GM18870 (cell line): ENCODE measurements around the gene PLXND1.
"Not testable (repeated sequence)": the region's sequence is repeated elsewhere in the genome, so short reads cannot be mapped to it uniquely, and the experiment has no call there.

ENCODE experiments used
- ATAC-seq: cut with Tn5 transposase; IDR thresholded peaks from one replicate; pipeline ENCODE4 v1.9.1; 2021; ENCODE audit warnings: moderate library complexity; ENCODE audit not compliant: unreplicated experiment

Gene PLXND1

DNA sequence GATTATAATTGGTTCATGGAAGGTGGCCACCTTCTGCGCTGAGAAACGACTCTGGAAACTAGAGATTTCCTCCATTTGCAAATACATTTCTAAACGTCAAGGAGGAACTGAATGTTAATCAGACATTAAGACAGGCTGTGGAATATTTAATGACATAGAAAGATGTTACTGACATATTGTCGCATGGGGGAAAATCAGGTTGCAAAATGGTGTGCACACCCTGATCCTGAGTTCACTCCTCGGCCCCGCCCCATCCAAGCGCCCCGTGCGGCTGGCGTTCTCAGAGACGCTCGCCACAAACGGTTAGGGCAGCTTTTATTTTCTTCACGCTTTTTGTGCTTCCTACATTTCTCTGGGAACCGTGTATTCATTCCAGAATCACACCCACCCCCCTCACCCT lies 52.8 kb downstream of the PLXND1 start:
- ATAC-seq: no peak

DNA sequence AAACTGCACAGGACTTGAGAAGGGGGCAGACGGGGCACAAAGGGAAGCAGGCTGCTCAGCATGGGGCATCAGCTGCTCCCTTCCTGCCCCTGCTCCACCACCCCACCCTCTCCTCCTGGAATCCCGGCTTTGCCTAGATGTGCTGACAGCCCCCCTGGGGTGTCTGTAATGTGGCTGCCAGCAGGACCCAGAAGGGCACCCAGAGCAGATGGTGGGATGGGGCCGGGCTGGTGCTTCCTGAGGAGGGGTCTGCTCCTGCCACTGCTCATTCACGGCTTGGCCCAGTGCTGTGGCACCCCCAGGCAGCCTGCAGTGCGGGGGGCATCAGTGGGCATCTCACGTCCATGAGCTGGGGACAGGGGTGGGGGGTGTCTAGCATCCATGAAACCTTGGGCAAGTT lies 53.3 kb downstream of the PLXND1 start:
- ATAC-seq: no peak

DNA sequence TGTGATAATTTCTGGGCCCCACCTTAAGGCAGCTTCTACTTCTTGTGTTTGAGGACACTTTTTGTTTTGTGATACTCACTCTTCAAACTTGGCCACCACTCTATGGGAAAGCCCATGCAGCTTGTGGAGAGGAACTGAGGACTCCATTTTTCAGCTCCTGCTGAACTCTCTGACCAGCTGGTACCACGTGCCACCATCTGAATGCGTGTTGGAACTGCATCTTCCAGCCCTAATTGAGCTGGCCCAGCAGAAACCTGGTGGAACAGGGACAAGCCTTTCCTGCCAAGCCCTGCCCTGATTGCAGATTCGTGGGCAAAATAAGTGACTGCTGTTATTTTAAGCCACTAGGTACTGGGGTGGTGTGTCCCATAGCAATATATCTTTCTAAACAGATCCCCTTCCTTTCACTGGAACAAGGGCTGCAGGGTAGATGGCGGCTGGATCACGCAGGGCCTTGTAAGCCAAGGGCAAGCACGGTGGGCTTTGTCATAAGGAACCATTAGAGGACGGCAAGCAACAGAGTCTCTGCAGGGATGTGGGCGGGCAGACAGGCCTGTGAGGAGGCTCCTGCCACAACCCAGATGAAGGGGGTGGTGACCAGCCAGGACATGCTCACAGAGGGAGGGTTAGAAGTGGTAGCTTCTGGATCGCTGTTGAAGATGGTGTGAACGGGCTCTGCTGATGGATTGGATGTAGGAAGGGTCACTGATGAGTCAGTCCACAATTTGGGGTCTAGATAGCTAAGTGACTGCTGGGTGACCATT lies 54.0 kb downstream of the PLXND1 start:
- no peak for ATAC-seq

DNA sequence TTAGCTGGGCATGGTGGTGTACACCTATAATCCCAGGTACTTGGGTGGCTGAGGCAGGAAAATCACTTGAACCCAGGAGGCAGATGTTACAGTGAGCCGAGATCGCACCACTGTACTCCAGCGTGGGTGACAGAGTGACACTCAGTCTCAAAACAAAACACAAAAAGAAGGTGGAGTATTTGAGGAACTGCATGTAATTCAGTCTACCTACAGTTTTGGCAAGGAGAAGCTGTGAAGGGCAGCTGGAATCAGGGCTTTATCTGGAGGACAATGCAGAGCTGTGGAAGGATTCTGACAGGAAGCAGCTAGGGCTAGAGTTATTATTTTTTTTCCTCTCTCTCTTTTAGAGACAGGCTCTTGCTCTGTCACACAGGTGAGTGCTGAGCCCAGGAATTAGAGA lies 56.7 kb downstream of the PLXND1 start:
- ATAC-seq: no peak

DNA sequence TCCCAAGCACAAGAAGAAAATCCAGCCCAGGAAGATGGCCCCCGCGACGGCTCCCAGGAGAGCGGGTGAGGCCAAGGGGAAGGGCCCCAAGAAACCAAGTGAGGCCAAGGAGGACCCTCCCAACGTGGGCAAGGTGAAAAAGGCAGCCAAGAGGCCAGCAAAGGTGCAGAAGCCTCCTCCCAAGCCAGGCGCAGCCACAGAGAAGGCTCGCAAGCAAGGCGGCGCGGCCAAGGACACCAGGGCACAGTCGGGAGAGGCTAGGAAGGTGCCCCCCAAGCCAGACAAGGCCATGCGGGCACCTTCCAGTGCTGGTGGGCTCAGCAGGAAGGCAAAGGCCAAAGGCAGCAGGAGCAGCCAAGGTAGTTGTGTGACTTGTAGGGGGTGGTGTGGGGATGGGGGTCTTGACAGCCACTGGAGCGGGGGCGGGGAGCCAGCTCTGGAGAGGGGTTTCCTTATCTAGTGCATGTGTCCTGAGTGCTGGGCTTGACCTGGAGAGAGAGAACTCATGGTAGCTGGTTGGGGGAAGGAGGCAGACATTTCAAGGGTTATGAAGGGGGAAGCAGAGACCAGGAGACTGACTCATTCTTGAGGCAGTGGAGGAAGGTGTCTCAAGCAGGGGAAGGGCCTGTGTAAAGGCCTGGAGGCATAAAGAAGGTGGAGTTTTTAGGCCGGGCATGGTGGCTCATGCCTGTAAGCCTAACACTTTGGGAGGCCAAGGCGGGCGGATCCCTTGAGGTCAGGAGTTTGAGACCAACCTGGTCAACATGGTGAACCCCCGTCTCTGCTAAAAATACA lies 57.3 kb downstream of the PLXND1 start:
- no peak for ATAC-seq

DNA sequence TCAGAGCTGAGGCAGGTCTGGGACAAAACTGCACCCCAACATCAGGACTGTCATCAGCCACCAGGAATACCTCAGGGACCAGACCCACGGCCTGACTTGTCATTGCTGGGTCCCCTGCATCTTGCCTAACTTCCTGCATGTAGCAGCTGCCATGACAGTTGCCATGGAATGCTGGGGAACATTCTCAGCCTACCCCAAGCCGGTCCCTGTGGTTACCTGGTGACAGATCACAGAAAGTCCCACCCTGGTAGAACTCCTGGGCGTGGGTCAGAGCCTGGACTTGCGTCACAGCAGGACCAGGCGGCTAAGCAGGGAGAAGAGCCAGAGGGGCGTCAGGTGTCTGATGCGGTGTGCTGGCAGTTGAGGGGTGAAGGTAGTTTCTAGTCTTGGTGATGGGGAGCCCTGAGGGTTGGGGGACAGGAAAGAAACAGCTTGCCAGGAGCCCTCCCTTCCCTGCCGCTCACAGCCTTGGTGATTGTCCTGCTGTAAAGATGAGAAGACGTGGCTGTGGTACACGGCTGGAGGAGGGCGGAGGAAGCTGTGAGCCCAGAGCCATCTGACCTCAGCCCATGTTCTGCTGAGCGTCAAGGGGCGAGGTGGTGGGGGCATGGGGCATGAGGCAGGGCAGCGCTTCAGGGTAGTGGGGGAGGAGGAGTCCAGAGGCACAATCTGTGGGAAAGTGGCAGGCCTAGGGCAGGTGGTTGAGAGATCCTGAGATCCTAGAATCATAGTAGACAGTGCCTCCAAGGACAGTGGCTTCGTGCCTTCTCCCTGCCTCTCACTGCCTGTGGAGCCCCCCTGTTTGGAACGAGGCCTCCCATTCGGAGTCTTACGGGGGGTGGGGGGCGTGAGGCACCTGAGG lies 58.1 kb downstream of the PLXND1 start:
- ATAC-seq: no peak

DNA sequence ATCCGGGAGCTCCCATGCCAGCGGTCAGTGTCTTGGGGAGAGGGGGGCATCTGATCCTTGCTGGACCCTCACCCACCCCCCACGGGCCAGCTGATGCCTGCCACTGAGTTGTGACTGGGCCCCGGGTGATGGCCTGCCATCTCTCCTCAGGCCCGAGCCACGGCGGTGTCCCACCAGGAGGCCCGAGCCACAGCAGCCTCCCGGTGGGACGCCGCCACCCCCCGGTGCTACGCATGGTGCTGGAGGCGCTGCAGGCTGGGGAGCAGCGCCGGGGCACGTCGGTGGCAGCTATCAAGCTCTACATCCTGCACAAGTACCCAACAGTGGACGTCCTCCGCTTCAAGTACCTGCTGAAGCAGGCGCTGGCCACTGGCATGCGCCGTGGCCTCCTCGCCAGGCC lies 59.2 kb downstream of the PLXND1 start:
- no peak for ATAC-seq

DNA sequence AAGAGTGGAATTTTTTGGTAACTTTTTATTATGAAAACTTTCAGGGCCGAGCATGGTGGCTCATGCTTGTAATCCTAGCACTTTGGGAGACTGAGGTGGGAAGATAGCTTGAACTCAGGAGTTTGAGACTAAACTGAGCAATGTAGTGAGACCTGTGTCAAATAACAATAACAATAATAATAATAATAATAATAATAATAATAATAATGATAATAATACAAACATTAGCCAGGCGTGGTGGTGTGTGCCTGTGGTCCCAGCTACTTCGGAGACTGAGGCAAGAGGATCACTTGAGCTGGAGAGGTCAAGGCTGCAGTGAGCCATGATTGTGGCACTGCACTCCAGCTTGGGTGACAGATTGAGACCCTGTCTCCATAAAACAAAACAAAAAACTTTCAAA lies 60.5 kb downstream of the PLXND1 start:
- not testable (repeated sequence) for ATAC-seq

DNA sequence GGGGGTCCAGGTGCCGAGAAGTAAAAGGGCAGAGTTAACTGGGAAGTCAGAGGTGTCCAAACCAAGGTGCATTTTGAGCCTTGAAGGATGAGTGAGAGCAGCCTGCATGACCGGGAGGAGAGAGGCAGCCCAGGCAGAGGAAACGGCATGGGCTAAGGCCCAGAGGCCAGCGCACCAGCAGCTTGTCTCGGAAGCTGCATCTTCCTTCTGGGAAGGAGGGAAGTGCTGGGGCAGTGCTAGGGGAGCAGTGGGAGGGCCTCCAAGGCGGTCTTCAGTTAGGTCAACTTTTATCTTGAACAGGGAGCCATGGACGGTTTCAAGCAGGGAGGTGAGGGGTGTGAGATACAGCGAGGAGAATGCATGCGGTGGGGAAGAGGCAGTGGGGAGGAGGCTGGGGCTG lies 62.5 kb downstream of the PLXND1 start:
- ATAC-seq: no peak

DNA sequence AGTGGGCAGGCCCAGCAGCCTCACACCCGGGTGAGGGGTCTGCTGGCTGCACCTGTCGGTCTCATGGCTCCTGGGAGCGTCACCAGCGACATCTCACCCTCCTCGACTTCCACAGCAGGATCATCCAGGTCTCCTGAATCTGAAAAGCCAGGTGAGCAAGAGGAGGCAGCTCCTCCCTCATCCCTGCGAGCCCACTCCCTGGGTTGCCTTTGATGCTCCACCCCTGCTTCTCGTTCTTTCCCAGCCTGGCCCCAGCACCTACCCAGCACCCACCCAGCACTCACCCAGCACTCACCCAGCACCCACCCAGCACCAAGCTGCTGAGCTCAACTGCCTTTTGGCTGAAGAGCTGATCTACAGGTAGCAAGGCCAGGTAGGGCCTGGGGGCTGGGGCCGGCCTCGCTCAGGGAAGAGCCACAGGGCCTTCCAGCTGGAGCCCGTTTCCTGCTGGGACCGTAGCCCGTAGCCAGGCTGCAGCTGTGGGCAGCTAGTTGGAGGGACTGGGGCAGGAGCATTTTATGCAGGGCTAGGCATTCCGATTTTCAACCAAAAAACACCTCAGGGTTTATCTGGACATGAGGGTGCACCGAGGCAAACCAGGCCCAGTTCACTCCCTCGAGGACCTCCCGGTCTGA lies 63.2 kb downstream of the PLXND1 start, which contains the start of gene H1-8:
H1-8 (plus strand) TSS at position 20 of the 635 bp plus-strand sequence; CDS start at position 64, 44 bp downstream.
- ATAC-seq: no peak

DNA sequence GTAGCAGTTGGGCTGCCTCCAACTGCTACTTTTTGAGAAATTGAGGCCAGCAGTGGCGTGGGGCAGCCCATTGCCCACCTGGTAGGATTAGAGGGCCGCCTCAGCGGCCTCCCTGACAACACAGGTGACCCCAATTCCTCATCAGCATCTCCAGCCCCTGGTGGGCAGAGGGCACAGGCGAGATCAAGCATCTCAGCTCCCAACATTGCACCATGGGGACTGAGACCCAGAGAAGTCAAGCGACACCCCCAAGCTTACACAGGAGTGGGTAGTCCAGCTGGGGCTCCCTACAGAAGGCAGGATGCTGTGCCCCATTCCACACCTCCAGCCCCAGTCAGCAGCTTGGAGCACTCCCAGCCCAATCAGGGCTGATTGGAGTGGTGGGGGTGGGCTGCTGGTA lies 63.7 kb downstream of the PLXND1 start:
- ATAC-seq: no peak

DNA sequence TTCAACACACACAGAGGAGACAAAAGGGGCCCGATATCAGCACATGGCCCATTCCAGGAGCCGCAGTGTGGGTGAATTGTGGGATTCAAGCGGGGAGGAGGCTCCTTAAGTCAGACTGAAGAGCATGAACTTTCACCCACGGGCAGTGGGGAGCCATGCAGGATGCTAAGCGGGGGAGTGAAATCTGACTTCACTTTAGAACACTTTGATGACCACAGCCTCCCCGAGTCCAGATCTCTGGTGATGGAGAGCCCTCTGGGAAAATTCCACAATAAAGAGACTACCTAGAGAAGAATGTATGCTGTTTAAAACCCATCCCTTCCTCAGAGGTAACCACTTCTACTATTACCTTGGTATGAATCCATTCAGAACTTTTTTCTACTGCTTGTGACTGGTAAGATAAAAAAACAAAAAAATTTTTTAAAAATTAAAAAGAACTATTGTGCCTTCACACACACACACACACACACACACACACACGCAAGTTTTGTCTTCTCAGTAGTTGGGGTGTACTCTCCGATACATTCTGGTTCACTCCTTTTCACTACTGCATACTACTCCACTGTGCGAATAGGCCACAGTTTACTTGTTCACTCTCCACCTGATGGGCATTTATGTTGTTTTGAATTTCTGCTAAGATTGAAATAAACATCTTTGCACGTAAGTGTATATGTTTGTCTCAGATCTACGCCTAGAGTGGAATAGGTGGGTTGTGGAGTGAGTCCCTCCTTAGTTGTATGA lies 65.5 kb downstream of the PLXND1 start:
- no peak for ATAC-seq

DNA sequence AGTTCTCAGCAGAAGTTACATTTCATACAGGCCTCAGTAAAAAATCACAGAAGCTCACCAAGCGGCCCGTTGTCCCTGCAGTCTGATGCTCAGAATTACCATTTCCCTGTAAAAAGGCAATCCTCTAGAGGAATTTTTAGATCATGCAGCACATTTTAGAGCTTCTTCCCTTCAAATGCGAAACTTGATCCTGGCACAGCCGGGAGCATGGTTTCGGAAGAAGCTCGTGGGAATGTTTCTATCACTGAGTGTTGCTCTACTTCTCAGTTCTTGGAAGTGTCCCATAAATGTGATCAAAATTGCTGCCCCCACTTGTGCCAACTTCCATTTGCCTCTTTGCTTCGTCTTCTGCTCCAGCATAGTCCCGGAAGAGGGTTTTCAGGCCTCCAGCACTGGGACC lies 67.3 kb downstream of the PLXND1 start:
- ATAC-seq: no peak

DNA sequence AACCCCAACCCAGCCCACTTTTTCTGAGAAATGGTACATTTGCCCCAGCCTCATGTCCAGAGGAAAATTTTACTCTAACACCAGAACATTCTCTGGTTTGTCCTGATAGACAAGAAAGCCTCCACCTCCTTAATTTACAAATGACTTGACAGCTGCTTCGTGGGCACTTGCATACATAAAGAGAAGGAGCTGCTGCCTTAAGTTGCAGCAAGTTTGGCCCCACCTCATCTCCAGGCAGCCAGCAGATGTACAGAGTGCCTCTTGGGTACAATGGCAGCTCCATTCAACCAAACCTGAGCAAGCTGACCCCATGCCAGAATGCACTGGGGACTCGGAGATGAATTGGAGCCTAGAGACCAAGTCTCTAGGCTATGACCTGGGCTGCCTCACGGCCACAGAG lies 69.7 kb downstream of the PLXND1 start:
- no peak for ATAC-seq

DNA sequence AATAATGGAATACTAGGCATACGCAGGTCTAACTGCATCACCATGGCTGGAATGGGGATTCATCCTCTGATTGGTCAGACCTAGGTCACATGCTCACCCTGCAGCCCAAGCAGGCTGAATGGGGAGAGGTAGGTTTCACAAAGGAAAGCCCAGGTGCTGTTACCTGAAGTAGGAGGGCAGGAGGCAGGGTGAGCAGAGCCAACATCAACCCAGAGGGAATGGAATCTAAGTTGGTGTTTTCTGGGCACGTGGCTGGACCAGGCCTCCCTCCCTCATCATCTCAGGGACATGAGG lies 70.2 kb downstream of the PLXND1 start:
- no peak for ATAC-seq

DNA sequence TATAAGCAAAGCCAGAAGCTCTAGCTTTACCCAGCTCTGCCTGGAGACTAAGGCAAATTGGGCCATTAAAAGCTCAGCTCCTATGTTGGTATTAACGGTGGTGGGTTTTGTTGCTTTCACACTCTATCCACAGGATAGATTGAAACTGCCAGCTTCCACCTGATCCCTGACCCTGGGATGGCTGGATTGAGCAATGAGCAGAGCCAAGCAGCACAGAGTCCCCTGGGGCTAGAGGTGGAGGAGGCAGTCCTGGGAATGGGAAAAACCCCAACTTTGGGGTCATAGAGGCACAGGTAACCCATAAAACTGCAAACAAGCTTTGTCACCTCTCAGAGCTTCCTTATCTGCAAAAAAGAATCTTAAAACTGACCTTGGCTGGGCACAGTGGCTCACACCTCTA lies 71.4 kb downstream of the PLXND1 start:
- no peak for ATAC-seq

DNA sequence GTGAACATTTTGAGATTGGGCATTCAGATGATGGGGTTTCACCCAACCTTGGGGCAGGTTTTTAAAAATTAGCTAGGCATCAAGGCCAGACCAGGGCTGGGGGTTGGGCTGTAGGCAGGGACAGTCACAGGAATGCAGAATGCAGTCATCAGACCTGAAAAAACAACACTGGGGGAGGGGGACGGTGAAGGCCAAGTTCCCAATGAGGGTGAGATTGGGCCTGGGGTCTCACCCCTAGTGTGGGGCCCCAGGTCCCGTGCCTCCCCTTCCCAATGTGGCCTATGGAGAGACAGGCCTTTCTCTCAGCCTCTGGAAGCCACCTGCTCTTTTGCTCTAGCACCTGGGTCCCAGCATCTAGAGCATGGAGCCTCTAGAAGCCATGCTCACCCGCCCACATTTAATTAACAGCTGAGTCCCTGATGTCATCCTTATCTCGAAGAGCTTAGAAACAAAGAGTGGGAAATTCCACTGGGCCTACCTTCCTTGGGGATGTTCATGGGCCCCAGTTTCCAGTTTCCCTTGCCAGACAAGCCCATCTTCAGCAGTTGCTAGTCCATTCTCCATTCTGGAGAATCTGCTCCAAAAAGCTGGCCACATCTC lies 71.9 kb downstream of the PLXND1 start:
- no peak for ATAC-seq

DNA sequence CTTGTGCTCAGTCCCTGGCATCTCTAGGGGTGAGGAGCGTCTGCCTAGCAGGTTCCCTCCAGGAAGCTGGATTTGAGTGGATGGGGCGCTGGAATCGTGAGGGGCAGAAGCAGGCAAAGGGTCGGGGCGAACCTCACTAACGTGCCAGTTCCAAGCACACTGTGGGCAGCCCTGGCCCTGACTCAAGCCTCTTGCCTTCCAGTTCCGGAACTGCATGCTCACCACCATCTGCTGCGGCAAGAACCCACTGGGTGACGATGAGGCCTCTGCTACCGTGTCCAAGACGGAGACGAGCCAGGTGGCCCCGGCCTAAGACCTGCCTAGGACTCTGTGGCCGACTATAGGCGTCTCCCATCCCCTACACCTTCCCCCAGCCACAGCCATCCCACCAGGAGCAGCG lies 73.1 kb downstream of the PLXND1 start:
- ATAC-seq: no peak

DNA sequence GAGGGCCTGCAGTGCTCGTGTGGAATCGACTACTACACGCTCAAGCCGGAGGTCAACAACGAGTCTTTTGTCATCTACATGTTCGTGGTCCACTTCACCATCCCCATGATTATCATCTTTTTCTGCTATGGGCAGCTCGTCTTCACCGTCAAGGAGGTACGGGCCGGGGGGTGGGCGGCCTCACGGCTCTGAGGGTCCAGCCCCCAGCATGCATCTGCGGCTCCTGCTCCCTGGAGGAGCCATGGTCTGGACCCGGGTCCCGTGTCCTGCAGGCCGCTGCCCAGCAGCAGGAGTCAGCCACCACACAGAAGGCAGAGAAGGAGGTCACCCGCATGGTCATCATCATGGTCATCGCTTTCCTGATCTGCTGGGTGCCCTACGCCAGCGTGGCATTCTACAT lies 74.2 kb downstream of the PLXND1 start:
- ATAC-seq: no peak

DNA sequence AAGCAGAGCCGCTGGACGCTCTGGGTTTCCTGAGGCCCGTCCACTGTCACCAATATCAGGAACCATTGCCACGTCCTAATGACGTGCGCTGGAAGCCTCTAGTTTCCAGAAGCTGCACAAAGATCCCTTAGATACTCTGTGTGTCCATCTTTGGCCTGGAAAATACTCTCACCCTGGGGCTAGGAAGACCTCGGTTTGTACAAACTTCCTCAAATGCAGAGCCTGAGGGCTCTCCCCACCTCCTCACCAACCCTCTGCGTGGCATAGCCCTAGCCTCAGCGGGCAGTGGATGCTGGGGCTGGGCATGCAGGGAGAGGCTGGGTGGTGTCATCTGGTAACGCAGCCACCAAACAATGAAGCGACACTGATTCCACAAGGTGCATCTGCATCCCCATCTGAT lies 74.8 kb downstream of the PLXND1 start:
- no peak for ATAC-seq
